ENCODE measurements around the gene ANKRD35.
"Not testable (repeated sequence)": the region's sequence is repeated elsewhere in the genome, so short reads cannot be mapped to it uniquely, and the experiment has no call there.

GRCh38 chr1:145932522-145933009 is 46.9 kb upstream of the ANKRD35 start:
- not testable (repeated sequence) for TF ChIP-seq JUND (IDR thresholded peaks at IDR 0.05; ENCODE audit: low read length); YY1 (IDR thresholded peaks at IDR 0.05; ENCODE audit: low read depth, low read length); POLR2A (IDR thresholded peaks at IDR 0.05; ENCODE audit: control extremely low read depth in 1 of 2, low read depth in 2 of 2, low read length in 2 of 2); RAD21 (IDR thresholded peaks at IDR 0.05 in 1 of 2, conservative IDR thresholded peaks at IDR 0.05 in 1 of 2; ENCODE audit: low read depth in 2 of 2, low read length in 2 of 2); SRF (IDR thresholded peaks at IDR 0.05; ENCODE audit: low read depth, low read length); EP300 (IDR thresholded peaks at IDR 0.05; ENCODE audit: borderline replicate concordance in 1 of 2, low read depth in 2 of 2, low read length in 2 of 2); EZH2 (IDR thresholded peaks at IDR 0.05; ENCODE audit: low read depth, low read length, severe bottlenecking); E2F6 (IDR thresholded peaks at IDR 0.05)
- TF ChIP-seq, protein P1, sequence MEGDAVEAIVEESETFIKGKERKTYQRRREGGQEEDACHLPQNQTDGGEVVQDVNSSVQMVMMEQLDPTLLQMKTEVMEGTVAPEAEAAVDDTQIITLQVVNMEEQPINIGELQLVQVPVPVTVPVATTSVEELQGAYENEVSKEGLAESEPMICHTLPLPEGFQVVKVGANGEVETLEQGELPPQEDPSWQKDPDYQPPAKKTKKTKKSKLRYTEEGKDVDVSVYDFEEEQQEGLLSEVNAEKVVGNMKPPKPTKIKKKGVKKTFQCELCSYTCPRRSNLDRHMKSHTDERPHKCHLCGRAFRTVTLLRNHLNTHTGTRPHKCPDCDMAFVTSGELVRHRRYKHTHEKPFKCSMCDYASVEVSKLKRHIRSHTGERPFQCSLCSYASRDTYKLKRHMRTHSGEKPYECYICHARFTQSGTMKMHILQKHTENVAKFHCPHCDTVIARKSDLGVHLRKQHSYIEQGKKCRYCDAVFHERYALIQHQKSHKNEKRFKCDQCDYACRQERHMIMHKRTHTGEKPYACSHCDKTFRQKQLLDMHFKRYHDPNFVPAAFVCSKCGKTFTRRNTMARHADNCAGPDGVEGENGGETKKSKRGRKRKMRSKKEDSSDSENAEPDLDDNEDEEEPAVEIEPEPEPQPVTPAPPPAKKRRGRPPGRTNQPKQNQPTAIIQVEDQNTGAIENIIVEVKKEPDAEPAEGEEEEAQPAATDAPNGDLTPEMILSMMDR (IDR thresholded peaks at IDR 0.05; ENCODE audit: control extremely low read depth in 1 of 3, insufficient read depth in 1 of 3, low read depth in 1 of 3, low read length in 3 of 3), result not testable (repeated sequence)
- peak; percentile 34 for TF ChIP-seq ASH2L (IDR thresholded peaks at IDR 0.05; ENCODE audit: low read length)
- TF ChIP-seq, protein P2, sequence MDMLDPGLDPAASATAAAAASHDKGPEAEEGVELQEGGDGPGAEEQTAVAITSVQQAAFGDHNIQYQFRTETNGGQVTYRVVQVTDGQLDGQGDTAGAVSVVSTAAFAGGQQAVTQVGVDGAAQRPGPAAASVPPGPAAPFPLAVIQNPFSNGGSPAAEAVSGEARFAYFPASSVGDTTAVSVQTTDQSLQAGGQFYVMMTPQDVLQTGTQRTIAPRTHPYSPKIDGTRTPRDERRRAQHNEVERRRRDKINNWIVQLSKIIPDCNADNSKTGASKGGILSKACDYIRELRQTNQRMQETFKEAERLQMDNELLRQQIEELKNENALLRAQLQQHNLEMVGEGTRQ (IDR thresholded peaks at IDR 0.05; ENCODE audit: low read length), result not testable (repeated sequence)

Data from H1 (cell line).